ENCODE measurements around the gene OR52N5. TPM values are rescaled to one million over a fixed set of nuclear protein-coding genes. Genes with fewer than 3 reads are reported as not detected.

Gene OR52N5
- total and polyA plus RNA-seq, 9 of the 15 experiments (the other 6 are each of a cell fraction or from before 2014, with no cell fraction given), result not detected

DNA sequence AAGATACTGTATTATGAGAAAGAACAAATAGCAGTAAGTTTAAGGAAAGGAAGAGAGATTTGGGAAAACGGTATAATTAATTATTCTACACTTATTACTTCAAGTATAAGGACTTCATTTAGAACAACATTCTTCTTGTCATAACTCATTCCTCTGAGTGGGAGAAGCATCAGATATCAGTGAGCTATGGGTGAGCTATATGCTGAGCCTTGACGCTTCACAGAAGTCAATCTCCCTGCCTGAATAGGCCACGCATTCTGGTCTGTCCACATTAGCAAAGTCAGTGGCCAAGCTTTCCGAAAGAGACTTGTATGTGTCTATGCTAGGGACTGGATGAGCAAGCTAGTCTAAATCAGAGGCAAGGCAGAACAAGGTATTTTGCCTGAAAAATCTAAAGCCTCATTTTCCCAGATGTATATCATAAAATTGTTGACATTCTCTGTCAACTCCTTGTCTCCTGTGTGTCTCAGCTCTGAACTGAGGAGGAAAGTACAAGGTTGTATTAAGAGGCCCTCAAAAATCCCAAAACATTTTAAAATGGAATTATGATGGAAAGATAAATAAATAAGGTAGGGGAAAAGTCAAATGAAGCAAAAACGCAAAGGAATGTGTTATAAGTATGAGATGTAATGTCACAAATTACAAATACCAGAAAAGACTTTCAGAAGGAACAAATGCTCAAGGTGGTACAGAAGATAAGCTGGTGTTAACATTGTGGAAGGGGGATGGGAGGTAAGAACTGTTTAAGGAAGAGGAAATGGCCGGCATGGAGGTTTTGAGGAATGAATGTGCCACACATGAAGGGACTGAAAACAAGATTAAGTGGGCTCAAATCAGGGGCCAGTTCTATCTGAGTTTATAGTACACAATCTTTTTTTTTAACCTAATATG is 27.0 kb upstream of the OR52N5 start (continued):
- TF ChIP-seq, protein P1, sequence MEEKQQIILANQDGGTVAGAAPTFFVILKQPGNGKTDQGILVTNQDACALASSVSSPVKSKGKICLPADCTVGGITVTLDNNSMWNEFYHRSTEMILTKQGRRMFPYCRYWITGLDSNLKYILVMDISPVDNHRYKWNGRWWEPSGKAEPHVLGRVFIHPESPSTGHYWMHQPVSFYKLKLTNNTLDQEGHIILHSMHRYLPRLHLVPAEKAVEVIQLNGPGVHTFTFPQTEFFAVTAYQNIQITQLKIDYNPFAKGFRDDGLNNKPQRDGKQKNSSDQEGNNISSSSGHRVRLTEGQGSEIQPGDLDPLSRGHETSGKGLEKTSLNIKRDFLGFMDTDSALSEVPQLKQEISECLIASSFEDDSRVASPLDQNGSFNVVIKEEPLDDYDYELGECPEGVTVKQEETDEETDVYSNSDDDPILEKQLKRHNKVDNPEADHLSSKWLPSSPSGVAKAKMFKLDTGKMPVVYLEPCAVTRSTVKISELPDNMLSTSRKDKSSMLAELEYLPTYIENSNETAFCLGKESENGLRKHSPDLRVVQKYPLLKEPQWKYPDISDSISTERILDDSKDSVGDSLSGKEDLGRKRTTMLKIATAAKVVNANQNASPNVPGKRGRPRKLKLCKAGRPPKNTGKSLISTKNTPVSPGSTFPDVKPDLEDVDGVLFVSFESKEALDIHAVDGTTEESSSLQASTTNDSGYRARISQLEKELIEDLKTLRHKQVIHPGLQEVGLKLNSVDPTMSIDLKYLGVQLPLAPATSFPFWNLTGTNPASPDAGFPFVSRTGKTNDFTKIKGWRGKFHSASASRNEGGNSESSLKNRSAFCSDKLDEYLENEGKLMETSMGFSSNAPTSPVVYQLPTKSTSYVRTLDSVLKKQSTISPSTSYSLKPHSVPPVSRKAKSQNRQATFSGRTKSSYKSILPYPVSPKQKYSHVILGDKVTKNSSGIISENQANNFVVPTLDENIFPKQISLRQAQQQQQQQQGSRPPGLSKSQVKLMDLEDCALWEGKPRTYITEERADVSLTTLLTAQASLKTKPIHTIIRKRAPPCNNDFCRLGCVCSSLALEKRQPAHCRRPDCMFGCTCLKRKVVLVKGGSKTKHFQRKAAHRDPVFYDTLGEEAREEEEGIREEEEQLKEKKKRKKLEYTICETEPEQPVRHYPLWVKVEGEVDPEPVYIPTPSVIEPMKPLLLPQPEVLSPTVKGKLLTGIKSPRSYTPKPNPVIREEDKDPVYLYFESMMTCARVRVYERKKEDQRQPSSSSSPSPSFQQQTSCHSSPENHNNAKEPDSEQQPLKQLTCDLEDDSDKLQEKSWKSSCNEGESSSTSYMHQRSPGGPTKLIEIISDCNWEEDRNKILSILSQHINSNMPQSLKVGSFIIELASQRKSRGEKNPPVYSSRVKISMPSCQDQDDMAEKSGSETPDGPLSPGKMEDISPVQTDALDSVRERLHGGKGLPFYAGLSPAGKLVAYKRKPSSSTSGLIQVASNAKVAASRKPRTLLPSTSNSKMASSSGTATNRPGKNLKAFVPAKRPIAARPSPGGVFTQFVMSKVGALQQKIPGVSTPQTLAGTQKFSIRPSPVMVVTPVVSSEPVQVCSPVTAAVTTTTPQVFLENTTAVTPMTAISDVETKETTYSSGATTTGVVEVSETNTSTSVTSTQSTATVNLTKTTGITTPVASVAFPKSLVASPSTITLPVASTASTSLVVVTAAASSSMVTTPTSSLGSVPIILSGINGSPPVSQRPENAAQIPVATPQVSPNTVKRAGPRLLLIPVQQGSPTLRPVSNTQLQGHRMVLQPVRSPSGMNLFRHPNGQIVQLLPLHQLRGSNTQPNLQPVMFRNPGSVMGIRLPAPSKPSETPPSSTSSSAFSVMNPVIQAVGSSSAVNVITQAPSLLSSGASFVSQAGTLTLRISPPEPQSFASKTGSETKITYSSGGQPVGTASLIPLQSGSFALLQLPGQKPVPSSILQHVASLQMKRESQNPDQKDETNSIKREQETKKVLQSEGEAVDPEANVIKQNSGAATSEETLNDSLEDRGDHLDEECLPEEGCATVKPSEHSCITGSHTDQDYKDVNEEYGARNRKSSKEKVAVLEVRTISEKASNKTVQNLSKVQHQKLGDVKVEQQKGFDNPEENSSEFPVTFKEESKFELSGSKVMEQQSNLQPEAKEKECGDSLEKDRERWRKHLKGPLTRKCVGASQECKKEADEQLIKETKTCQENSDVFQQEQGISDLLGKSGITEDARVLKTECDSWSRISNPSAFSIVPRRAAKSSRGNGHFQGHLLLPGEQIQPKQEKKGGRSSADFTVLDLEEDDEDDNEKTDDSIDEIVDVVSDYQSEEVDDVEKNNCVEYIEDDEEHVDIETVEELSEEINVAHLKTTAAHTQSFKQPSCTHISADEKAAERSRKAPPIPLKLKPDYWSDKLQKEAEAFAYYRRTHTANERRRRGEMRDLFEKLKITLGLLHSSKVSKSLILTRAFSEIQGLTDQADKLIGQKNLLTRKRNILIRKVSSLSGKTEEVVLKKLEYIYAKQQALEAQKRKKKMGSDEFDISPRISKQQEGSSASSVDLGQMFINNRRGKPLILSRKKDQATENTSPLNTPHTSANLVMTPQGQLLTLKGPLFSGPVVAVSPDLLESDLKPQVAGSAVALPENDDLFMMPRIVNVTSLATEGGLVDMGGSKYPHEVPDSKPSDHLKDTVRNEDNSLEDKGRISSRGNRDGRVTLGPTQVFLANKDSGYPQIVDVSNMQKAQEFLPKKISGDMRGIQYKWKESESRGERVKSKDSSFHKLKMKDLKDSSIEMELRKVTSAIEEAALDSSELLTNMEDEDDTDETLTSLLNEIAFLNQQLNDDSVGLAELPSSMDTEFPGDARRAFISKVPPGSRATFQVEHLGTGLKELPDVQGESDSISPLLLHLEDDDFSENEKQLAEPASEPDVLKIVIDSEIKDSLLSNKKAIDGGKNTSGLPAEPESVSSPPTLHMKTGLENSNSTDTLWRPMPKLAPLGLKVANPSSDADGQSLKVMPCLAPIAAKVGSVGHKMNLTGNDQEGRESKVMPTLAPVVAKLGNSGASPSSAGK (IDR thresholded peaks at IDR 0.05), result no peak
- TF ChIP-seq ZNF354B (CRISPR knock-in tag; IDR thresholded peaks at IDR 0.05) (no peak), U2AF2 (optimal IDR thresholded peaks at IDR 0.05; ENCODE audit: low read depth, low read length) (no peak), GTF2F1 (IDR thresholded peaks at IDR 0.05; ENCODE audit: low read depth, low read length) (no peak), ZNF75A (CRISPR knock-in tag; IDR thresholded peaks at IDR 0.05) (peak; percentile 97), BRD9 (IDR thresholded peaks at IDR 0.05; ENCODE audit: low read depth, partially characterized antibody) (peak; percentile 71), CAMTA2 (CRISPR knock-in tag; conservative IDR thresholded peaks at IDR 0.05) (no peak), CHD2 (IDR thresholded peaks at IDR 0.05; ENCODE audit: low read depth, low read length) (no peak)
- TF ChIP-seq, protein P2, sequence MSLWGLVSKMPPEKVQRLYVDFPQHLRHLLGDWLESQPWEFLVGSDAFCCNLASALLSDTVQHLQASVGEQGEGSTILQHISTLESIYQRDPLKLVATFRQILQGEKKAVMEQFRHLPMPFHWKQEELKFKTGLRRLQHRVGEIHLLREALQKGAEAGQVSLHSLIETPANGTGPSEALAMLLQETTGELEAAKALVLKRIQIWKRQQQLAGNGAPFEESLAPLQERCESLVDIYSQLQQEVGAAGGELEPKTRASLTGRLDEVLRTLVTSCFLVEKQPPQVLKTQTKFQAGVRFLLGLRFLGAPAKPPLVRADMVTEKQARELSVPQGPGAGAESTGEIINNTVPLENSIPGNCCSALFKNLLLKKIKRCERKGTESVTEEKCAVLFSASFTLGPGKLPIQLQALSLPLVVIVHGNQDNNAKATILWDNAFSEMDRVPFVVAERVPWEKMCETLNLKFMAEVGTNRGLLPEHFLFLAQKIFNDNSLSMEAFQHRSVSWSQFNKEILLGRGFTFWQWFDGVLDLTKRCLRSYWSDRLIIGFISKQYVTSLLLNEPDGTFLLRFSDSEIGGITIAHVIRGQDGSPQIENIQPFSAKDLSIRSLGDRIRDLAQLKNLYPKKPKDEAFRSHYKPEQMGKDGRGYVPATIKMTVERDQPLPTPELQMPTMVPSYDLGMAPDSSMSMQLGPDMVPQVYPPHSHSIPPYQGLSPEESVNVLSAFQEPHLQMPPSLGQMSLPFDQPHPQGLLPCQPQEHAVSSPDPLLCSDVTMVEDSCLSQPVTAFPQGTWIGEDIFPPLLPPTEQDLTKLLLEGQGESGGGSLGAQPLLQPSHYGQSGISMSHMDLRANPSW (CRISPR knock-in tag; IDR thresholded peaks at IDR 0.05), result no peak
- TF ChIP-seq, protein P3, sequence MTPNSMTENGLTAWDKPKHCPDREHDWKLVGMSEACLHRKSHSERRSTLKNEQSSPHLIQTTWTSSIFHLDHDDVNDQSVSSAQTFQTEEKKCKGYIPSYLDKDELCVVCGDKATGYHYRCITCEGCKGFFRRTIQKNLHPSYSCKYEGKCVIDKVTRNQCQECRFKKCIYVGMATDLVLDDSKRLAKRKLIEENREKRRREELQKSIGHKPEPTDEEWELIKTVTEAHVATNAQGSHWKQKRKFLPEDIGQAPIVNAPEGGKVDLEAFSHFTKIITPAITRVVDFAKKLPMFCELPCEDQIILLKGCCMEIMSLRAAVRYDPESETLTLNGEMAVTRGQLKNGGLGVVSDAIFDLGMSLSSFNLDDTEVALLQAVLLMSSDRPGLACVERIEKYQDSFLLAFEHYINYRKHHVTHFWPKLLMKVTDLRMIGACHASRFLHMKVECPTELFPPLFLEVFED (CRISPR knock-in tag; conservative IDR thresholded peaks at IDR 0.05), result no peak

Measured in K562 (cell line).